HCT116 (cell line): ENCODE results near the gene AOPEP. TPM values are rescaled to one million over a fixed set of nuclear protein-coding genes. Genes with fewer than 3 reads are reported as not detected.

ENCODE experiments used
- ATAC-seq: fragments of 200-7000 bp; cut with Tn5 transposase; 2 replicates; pipeline ENCODE4 v1.9.1; 2020; ENCODE audit warnings: mild to moderate bottlenecking, moderate library complexity
- BruUV-seq: library from RNA; stranded (reverse); fragments of 400-500 nt; replicated peaks from 2 replicates; lab custom pipeline; 2021; lab: Mats Ljungman, UMichigan
- CTCF ChIA-PET: fragments of 300-600 bp; sonication (Branson Sonifier 250); formaldehyde crosslinking; loops from one replicate; lab custom pipeline; 2021; ENCODE audit warnings: antibody characterized with exemption; lab: Charles Lee
- POLR2A ChIA-PET: fragments of 300-600, 350-600 bp; sonication (Branson Sonifier 250); formaldehyde crosslinking; loops from one replicate; lab custom pipeline; 2021; ENCODE audit warnings: antibody characterized with exemption; lab: Charles Lee
- RAD21 ChIA-PET, 2 experiments: fragments of 300-600 bp; sonication (Branson Sonifier 250); formaldehyde crosslinking; loops; one replicate each; lab custom pipeline; 2023; ENCODE audit warnings: low total read pairs in 2 of 2; ENCODE audit not compliant: uncharacterized antibody in 2 of 2, unreplicated experiment in 2 of 2, low non-redundant PET in 1 of 2; lab: Charles Lee
- DNase-seq: peaks from one replicate; pipeline ENCODE4 v3.0.0-alpha.2; 2010; ENCODE audit warnings: low read depth, low spot score
- H2AFZ ChIP-seq: fragments of 200-600 bp; shearing (Covaris generic), sonication (generic); 2 replicates; pipeline ENCODE4 v1.6.1; 2017; ENCODE audit warnings: low read depth, mixed run types, mixed read lengths, antibody characterized with exemption, low read length; ENCODE audit not compliant: poor library complexity, severe bottlenecking
- H3K27ac ChIP-seq: 2 replicates; pipeline ENCODE4 v1.5.1; 2012; ENCODE audit warnings: low read depth, low read length
- H3K27me3 ChIP-seq: fragments of 200-600 bp; sonication (generic); 2 replicates; pipeline ENCODE4 v1.6.1; 2016; ENCODE audit warnings: mixed run types, low read length, mixed read lengths; ENCODE audit not compliant: insufficient read depth
- H3K36me3 ChIP-seq, 2 experiments: fragments of 200-500 bp in 1 of 2; fragments of 200-600 bp in 1 of 2; sonication (Bioruptor generic) in 1 of 2; sonication (generic) in 1 of 2; 2 replicates each; pipeline versions ENCODE4 v1.5.1 to v1.6.1; 2014 to 2016; ENCODE audit warnings: low read length in 2 of 2, inconsistent platforms in 1 of 2, mixed read lengths in 1 of 2, mixed run types in 1 of 2; ENCODE audit not compliant: insufficient read depth in 2 of 2, control insufficient read depth in 1 of 2
- H3K4me1 ChIP-seq, 2 experiments: fragments of 200-600 bp in 1 of 2; sonication (generic) in 1 of 2; 2 replicates each; pipeline versions ENCODE4 v1.5.1 to v1.6.1; 2012 to 2017; ENCODE audit warnings: low read length in 2 of 2, inconsistent platforms in 1 of 2, mild to moderate bottlenecking in 1 of 2, mixed read lengths in 1 of 2, mixed run types in 1 of 2, moderate library complexity in 1 of 2; ENCODE audit not compliant: insufficient read depth in 2 of 2, control insufficient read depth in 1 of 2
- H3K4me2 ChIP-seq: fragments of 200-600 bp; sonication (generic); 2 replicates; pipeline ENCODE4 v1.6.1; 2017; ENCODE audit warnings: mixed run types, low read length, mixed read lengths
- H3K4me3 ChIP-seq, 2 experiments: fragments of 200-600 bp in 1 of 2; sonication (generic) in 1 of 2; replicated peaks in 1 of 2; 2 replicates each; pipeline ENCODE4 v1.5.1; 2011 to 2016; ENCODE audit warnings: low read length in 2 of 2, control low read depth in 1 of 2, low read depth in 1 of 2, mild to moderate bottlenecking in 1 of 2, mixed read lengths in 1 of 2, mixed run types in 1 of 2
- H3K79me2 ChIP-seq: fragments of 200-600 bp; sonication (generic); 2 replicates; pipeline ENCODE4 v1.6.1; 2017; ENCODE audit warnings: mild to moderate bottlenecking, mixed run types, low read length, moderate library complexity, mixed read lengths; ENCODE audit not compliant: insufficient read depth
- H3K9ac ChIP-seq: fragments of 200-600 bp; sonication (generic); 2 replicates; pipeline ENCODE4 v1.6.1; 2016; ENCODE audit warnings: low read length, mixed read lengths
- H3K9me2 ChIP-seq: fragments of 200-600 bp; sonication (generic), shearing (Covaris generic); 2 replicates; pipeline ENCODE4 v1.6.1; 2017; ENCODE audit warnings: mixed run types, mild to moderate bottlenecking, moderate library complexity; ENCODE audit not compliant: insufficient read depth
- H3K9me3 ChIP-seq, 2 experiments: fragments of 200-500 bp in 1 of 2; fragments of 200-600 bp in 1 of 2; sonication (Bioruptor generic) in 1 of 2; sonication (generic) in 1 of 2; 2 replicates each; pipeline ENCODE4 v1.6.1; 2014 to 2017; ENCODE audit warnings: low read length in 2 of 2, mixed read lengths in 2 of 2, inconsistent platforms in 1 of 2, low read depth in 1 of 2, mild to moderate bottlenecking in 1 of 2, mixed run types in 1 of 2, moderate library complexity in 1 of 2; ENCODE audit not compliant: control insufficient read depth in 1 of 2, insufficient read depth in 1 of 2
- H4K20me1 ChIP-seq: fragments of 200-600 bp; sonication (generic), shearing (Covaris generic); 2 replicates; pipeline ENCODE4 v1.6.1; 2017; ENCODE audit warnings: mixed run types, mild to moderate bottlenecking, moderate library complexity; ENCODE audit not compliant: insufficient read depth
- CEBPB ChIP-seq: IDR thresholded peaks from 2 replicates; pipeline ENCODE4 v1.6.1; 2012; ENCODE audit warnings: low read depth
- EGR1 ChIP-seq: IDR thresholded peaks from 2 replicates; pipeline ENCODE4 v1.6.1; 2012; ENCODE audit warnings: low read depth
- EZH2phosphoT487 ChIP-seq: fragments of 200-600 bp; IDR thresholded peaks from 2 replicates; pipeline ENCODE4 v1.6.1; 2018; ENCODE audit warnings: antibody characterized with exemption, borderline replicate concordance
- FOSL1 ChIP-seq: IDR thresholded peaks from 2 replicates; pipeline ENCODE4 v1.6.1; 2012; ENCODE audit warnings: low read depth
- JUND ChIP-seq: IDR thresholded peaks from 2 replicates; pipeline ENCODE4 v1.6.1; 2012
- POLR2AphosphoS5 ChIP-seq: IDR thresholded peaks from 2 replicates; pipeline ENCODE4 v1.6.1; 2011; ENCODE audit warnings: mild to moderate bottlenecking, low read depth, low read length, moderate library complexity
- YY1 ChIP-seq: IDR thresholded peaks from 2 replicates; pipeline ENCODE4 v1.6.1; 2011; ENCODE audit warnings: low read length, low read depth, moderate library complexity, mild to moderate bottlenecking; ENCODE audit not compliant: insufficient replicate concordance; ENCODE audit errors: extremely low read depth
- intact Hi-C: fragments of 100-400 bp; cut with micrococcal nuclease; formaldehyde crosslinking; loops from 2 replicates; pipeline ENCODE4 v1.10.0; 2022
- total RNA-seq: library from RNA; stranded (reverse); gene quantifications from one replicate; pipeline ENCODE4 v1.2.1, GENCODE V29; 2021; ENCODE audit not compliant: unreplicated experiment
- TF ChIP-seq, protein P1 (sequence below): IDR thresholded peaks from 2 replicates; pipeline ENCODE4 v1.6.1; 2012; ENCODE audit warnings: low read depth

AOPEP gene
- total RNA-seq, 1 experiment from 2014 or later = 15.1 TPM

DNA sequence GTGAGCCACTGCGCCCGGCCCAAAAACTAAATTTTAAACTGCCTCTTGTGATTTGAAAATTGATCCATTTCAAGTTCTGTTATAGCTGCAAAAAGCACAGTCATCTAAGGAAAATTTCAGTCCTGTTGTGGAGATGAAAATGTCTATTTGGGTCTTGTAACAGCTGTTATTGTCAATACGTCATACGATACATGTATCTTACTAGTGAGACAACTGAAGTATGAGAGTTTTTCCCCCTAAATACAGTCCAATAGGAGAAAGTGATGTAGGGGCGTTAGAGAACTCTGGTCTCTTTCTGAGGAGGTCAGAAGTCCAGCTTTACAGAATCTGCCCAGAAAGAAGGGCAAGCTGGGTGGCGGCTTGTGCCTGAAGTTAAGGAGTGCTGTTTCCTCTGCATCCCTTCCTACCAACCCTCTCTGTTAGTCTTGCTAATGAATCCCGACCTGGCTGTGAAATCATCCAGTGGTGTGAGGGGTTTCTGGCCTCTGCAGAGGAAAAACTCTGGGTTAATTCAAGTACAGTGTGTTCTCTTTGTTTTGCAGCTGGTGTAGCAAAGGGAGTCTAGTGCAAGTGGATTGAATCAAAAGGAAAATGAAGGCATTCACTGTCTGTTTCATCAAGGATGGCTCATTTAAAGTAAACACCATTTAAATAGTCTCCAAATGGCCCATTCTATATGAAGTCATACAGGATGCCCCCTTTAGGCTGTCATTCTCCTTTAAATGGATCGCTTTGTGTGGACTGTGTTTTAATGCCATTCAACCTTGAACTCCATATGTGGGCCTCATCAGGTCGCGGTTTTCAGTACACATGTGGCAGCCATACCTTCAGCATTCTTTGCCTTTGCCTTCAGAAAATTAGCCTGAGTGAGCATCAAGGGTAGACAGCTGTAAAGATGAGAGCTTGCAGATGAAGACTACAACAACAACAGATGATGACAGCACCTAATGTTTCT is 59.0 kb downstream of the AOPEP start:
- Histone ChIP-seq H3K79me2 (no peaks in the 10 kb centered on the region; the same call in 1 of the 2 replicates), H3K9me2 (no peaks in the 10 kb centered on the region), H3K36me3 (no peaks in the 10 kb centered on the region), H2AFZ (no peak overlapping the region), H4K20me1 (no peaks in the 10 kb centered on the region), H3K9ac (no peak overlapping the region), H3K4me1 (peaks cover 6 to 7% of the 10 kb centered on the region in 2 experiments; a peak in 3 of 4 replicates), H3K27ac (no peak overlapping the region), H3K4me3 (no peak overlapping the region), H3K9me3 (no peaks in the 10 kb centered on the region), H3K4me2 (no peak overlapping the region), H3K27me3 (no peaks in the 10 kb centered on the region)
- intact Hi-C loops = no loop called here
- no TSS peak for BruUV-seq
- ChIA-PET CTCF (interaction anchor here (0.9 kb wide), 1 partner anchor 346 kb away, joined by 4 read pairs; no protein-coding TSS in a partner anchor), POLR2A (no interaction called here), RAD21 (no interaction called here)
- ATAC-seq = no peak
- TF ChIP-seq CEBPB (no peak), JUND (no peak), POLR2AphosphoS5 (no peak), YY1 (no peak), EGR1 (no peak), FOSL1 (no peak), EZH2phosphoT487 (no peak)
- TF ChIP-seq, protein P1, sequence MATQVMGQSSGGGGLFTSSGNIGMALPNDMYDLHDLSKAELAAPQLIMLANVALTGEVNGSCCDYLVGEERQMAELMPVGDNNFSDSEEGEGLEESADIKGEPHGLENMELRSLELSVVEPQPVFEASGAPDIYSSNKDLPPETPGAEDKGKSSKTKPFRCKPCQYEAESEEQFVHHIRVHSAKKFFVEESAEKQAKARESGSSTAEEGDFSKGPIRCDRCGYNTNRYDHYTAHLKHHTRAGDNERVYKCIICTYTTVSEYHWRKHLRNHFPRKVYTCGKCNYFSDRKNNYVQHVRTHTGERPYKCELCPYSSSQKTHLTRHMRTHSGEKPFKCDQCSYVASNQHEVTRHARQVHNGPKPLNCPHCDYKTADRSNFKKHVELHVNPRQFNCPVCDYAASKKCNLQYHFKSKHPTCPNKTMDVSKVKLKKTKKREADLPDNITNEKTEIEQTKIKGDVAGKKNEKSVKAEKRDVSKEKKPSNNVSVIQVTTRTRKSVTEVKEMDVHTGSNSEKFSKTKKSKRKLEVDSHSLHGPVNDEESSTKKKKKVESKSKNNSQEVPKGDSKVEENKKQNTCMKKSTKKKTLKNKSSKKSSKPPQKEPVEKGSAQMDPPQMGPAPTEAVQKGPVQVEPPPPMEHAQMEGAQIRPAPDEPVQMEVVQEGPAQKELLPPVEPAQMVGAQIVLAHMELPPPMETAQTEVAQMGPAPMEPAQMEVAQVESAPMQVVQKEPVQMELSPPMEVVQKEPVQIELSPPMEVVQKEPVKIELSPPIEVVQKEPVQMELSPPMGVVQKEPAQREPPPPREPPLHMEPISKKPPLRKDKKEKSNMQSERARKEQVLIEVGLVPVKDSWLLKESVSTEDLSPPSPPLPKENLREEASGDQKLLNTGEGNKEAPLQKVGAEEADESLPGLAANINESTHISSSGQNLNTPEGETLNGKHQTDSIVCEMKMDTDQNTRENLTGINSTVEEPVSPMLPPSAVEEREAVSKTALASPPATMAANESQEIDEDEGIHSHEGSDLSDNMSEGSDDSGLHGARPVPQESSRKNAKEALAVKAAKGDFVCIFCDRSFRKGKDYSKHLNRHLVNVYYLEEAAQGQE = no peak
- no peak for DNase-seq
